Omental fat pad (tissue), 4 donors: ENCODE data around the gene PCBP3. TPM values are rescaled to one million over a fixed set of nuclear protein-coding genes. Genes with fewer than 3 reads are reported as not detected.

Experiments used
- ATAC-seq: fragments of 150-250 bp; one replicate; pipeline ENCODE4 v1.9.1; 2016; ENCODE audit warnings: mild to moderate bottlenecking, moderate library complexity; ENCODE audit not compliant: low FRiP score
- DNase-seq: peaks from one replicate; pipeline ENCODE4 v3.0.0-alpha.2; 2019; ENCODE audit warnings: low spot score
- CTCF ChIP-seq, 3 donors: fragments of 450-650 bp; IDR thresholded peaks; one replicate each; pipeline ENCODE4 v1.5.1; 2016 to 2017; ENCODE audit warnings: antibody characterized with exemption in 3 of 3, mild to moderate bottlenecking in 3 of 3, moderate library complexity in 2 of 3
- total RNA-seq, 4 donors: library from RNA; depleted of rRNA; stranded (reverse); fragments of >200 nt; gene quantifications; one replicate each; pipeline ENCODE4 v1.1.0, GENCODE V29; 2016

Gene PCBP3
- total RNA-seq, 4 donors from 2014 or later = 1.1 to 26.8 (median 14.8) TPM

- ATAC-seq = no peak
- DNase-seq = no peak
- TF ChIP-seq CTCF (IDR thresholded peaks at IDR 0.05) = no peak
Observed at GRCh38 chr21:45909238-45909988, 265.9 kb downstream of the PCBP3 start.

GRCh38 chr21:45910155-45910547 lies 266.6 kb downstream of the PCBP3 start:
- DNase-seq (no peak), ATAC-seq (no peak)
- TF ChIP-seq CTCF (IDR thresholded peaks at IDR 0.05) = no peak

GRCh38 chr21:45910548-45911221 lies 267.2 kb downstream of the PCBP3 start:
- DNase-seq (no peak), ATAC-seq (no peak)
- TF ChIP-seq CTCF (IDR thresholded peaks at IDR 0.05) = no peak

- no peak for TF ChIP-seq CTCF (IDR thresholded peaks at IDR 0.05)
- ATAC-seq (no peak), DNase-seq (no peak)
Observed at GRCh38 chr21:45911806-45912325, 268.3 kb downstream of the PCBP3 start.

GRCh38 chr21:45912611-45913417 lies 269.3 kb downstream of the PCBP3 start:
- TF ChIP-seq CTCF (IDR thresholded peaks at IDR 0.05) = no peak
- DNase-seq (no peak), ATAC-seq (no peak)

GRCh38 chr21:45913418-45913765 lies 269.9 kb downstream of the PCBP3 start:
- DNase-seq = no peak
- no peak for ATAC-seq
- TF ChIP-seq CTCF (IDR thresholded peaks at IDR 0.05) = no peak
